ENCODE results near the gene VAMP1. TPM values are rescaled to one million over a fixed set of nuclear protein-coding genes. Genes with fewer than 3 reads are reported as not detected.
"Not testable (repeated sequence)": the region's sequence is repeated elsewhere in the genome, so short reads cannot be mapped to it uniquely, and the experiment has no call there.

The VAMP1 gene
- total RNA-seq, 1 donor from 2014 or later = 1.5 TPM

- peak; percentile 92 to 94 for DNase-seq (ENCODE audit: low read depth in 2 of 2)
These were observed 18.9 kb downstream of the VAMP1 start, which contains the start of gene TAPBPL for GRCh38 chr12:6451348-6452244. TAPBPL (plus strand) TSS chr12:6452042; CDS start chr12:6452249, 207 bp downstream.

- no peak for DNase-seq (ENCODE audit: low read depth in 2 of 2)
These were observed 19.6 kb downstream of the VAMP1 start for GRCh38 chr12:6450869-6451347.

GRCh38 chr12:6450091-6450868 lies 20.2 kb downstream of the VAMP1 start:
- no peak for DNase-seq (ENCODE audit: low read depth in 2 of 2)

- DNase-seq (ENCODE audit: low read depth in 2 of 2) = no peak
These were observed 25.5 kb downstream of the VAMP1 start, which contains the start of gene CD27 for GRCh38 chr12:6444704-6445688. CD27 (plus strand) TSS chr12:6444955; CDS start chr12:6445096, 141 bp downstream.

- DNase-seq (ENCODE audit: low read depth in 2 of 2) = no peak
These were observed 26.4 kb downstream of the VAMP1 start for GRCh38 chr12:6444031-6444430.

- DNase-seq (ENCODE audit: low read depth in 2 of 2) = no peak
These were observed 27.0 kb downstream of the VAMP1 start for GRCh38 chr12:6443361-6443983.

- no peak for DNase-seq (ENCODE audit: low read depth in 2 of 2)
These were observed 27.6 kb downstream of the VAMP1 start for GRCh38 chr12:6442836-6443235.

GRCh38 chr12:6440391-6440790 lies 30.1 kb downstream of the VAMP1 start:
- no peak for DNase-seq (ENCODE audit: low read depth in 2 of 2)

- DNase-seq (ENCODE audit: low read depth in 2 of 2) = no peak
These were observed 32.1 kb downstream of the VAMP1 start for GRCh38 chr12:6438345-6438744.

- no peak for DNase-seq (ENCODE audit: low read depth in 2 of 2)
These were observed 32.9 kb downstream of the VAMP1 start for GRCh38 chr12:6437586-6437985.

GRCh38 chr12:6435961-6436715 lies 34.3 kb downstream of the VAMP1 start:
- DNase-seq (ENCODE audit: low read depth in 2 of 2) = no peak

GRCh38 chr12:6434205-6435140 lies 36.0 kb downstream of the VAMP1 start:
- no peak for DNase-seq (ENCODE audit: low read depth in 2 of 2)

- DNase-seq (ENCODE audit: low read depth in 2 of 2) = no peak
These were observed 37.5 kb downstream of the VAMP1 start for GRCh38 chr12:6432991-6433390.

GRCh38 chr12:6430124-6430989 lies 40.1 kb downstream of the VAMP1 start:
- peak; percentile 97 for DNase-seq (ENCODE audit: low read depth in 2 of 2)

GRCh38 chr12:6428326-6428725 lies 42.2 kb downstream of the VAMP1 start:
- DNase-seq (ENCODE audit: low read depth in 2 of 2) = no peak

GRCh38 chr12:6427796-6428195 lies 42.7 kb downstream of the VAMP1 start:
- not testable (repeated sequence) for DNase-seq (ENCODE audit: low read depth in 2 of 2)

- peak in 1 of 2 donors; percentile 22 for DNase-seq (ENCODE audit: low read depth in 2 of 2)
These were observed 43.4 kb downstream of the VAMP1 start for GRCh38 chr12:6426882-6427671.
